Body of pancreas (tissue), 4 donors: ENCODE measurements around the gene CFAP52. TPM values are rescaled to one million over a fixed set of nuclear protein-coding genes. Genes with fewer than 3 reads are reported as not detected.

Experiments
- ATAC-seq: fragments of 150-250 bp; one replicate; pipeline ENCODE4 v1.9.1; 2016
- DNase-seq, 4 donors: peaks; one replicate each; pipeline ENCODE4 v3.0.0-alpha.2; 2019
- H3K27ac ChIP-seq, 4 donors: fragments of 200-600 bp; sonication (generic); 1 replicate in 3 of 4; 2 replicates in 1 of 4; pipeline versions ENCODE4 v1.5.1 to v1.6.1; 2016 to 2019; ENCODE audit warnings: mild to moderate bottlenecking in 1 of 4, mixed read lengths in 1 of 4, moderate library complexity in 1 of 4
- H3K27me3 ChIP-seq, 2 donors: fragments of 200-600 bp; sonication (generic); one replicate each; pipeline ENCODE4 v1.6.0; 2016; ENCODE audit warnings: mild to moderate bottlenecking in 1 of 2
- H3K36me3 ChIP-seq, 2 donors: fragments of 200-600 bp; sonication (generic); replicated peaks in 1 of 2; 2 replicates each; pipeline ENCODE4 v1.5.1; 2016; ENCODE audit warnings: low read depth in 2 of 2; ENCODE audit not compliant: insufficient read depth in 1 of 2
- H3K4me1 ChIP-seq: fragments of 200-600 bp; sonication (generic); one replicate; pipeline ENCODE4 v1.6.0; 2016
- H3K4me3 ChIP-seq, 2 donors: fragments of 200-600 bp; sonication (generic); 1 replicate in 1 of 2; 2 replicates in 1 of 2; pipeline ENCODE4 v1.5.1; 2016 to 2019
- H3K9me3 ChIP-seq, 3 donors: fragments of 200-600 bp; sonication (generic); 1 replicate in 2 of 3; 2 replicates in 1 of 3; pipeline ENCODE4 v1.5.1; 2016
- POLR2A ChIP-seq, 3 donors: fragments of 450-650 bp; IDR thresholded peaks; one replicate each; pipeline ENCODE4 v1.6.1; 2016; ENCODE audit warnings: antibody characterized with exemption in 3 of 3, mild to moderate bottlenecking in 2 of 3
- WGBS, 2 donors: methylation state at CpG; one replicate each; pipeline ENCODE4 v1.1.5; 2017; 5-methylcytosine and 5-hydroxymethylcytosine counted together
- intact Hi-C: fragments of 100-400 bp; cut with DNase I; formaldehyde crosslinking; loops from one replicate; pipeline ENCODE4 v1.15.1; 2023
- total RNA-seq, 2 donors: library from RNA; depleted of rRNA; stranded (reverse); fragments of >200 nt; gene quantifications; one replicate each; pipeline ENCODE4 v1.1.0, GENCODE V29; 2016
- TF ChIP-seq, protein P1 (sequence below), 7 experiments: fragments of 450-650 bp in 4 of 7; fragments of 200-600 bp in 3 of 7; sonication (generic) in 3 of 7; IDR thresholded peaks; one replicate each; pipeline ENCODE4 v1.5.1; 2016 to 2019; ENCODE audit warnings: antibody characterized with exemption in 7 of 7

Gene CFAP52
- total RNA-seq, 2 donors from 2014 or later: not detected

DNA sequence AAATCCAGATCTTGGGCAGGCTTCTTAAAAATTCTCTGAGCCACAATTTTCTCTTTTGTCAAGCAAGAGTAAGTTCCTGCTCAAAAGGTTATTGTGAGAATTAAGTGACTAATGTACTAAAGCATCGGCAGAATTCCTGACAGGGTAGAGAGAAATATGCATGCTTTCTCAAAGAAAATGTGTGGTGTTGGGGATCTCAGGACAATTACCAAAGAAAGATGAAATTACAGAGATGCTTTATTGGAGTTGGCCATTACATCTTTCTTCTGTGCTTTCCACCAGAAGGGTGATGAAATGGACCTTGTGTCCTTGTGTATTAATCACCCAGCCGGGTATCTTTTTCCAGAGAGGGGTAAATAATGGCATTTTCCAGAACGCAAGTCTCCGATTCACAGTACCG, 67.2 kb downstream of the CFAP52 start:
- intact Hi-C loops: no loop called here
- Histone ChIP-seq H3K27me3 (no peaks in the 10 kb centered on the region), H3K9me3 (no peaks in the 10 kb centered on the region), H3K27ac (no peak overlapping the region), H3K4me1 (peaks cover 29% of the 10 kb centered on the region), H3K4me3 (no peak overlapping the region), H3K36me3 (no peaks in the 10 kb centered on the region)
- ATAC-seq: no peak
- DNase-seq: no peak
- TF ChIP-seq, protein P1, sequence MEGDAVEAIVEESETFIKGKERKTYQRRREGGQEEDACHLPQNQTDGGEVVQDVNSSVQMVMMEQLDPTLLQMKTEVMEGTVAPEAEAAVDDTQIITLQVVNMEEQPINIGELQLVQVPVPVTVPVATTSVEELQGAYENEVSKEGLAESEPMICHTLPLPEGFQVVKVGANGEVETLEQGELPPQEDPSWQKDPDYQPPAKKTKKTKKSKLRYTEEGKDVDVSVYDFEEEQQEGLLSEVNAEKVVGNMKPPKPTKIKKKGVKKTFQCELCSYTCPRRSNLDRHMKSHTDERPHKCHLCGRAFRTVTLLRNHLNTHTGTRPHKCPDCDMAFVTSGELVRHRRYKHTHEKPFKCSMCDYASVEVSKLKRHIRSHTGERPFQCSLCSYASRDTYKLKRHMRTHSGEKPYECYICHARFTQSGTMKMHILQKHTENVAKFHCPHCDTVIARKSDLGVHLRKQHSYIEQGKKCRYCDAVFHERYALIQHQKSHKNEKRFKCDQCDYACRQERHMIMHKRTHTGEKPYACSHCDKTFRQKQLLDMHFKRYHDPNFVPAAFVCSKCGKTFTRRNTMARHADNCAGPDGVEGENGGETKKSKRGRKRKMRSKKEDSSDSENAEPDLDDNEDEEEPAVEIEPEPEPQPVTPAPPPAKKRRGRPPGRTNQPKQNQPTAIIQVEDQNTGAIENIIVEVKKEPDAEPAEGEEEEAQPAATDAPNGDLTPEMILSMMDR (IDR thresholded peaks at IDR 0.05): no peak
- TF ChIP-seq POLR2A (IDR thresholded peaks at IDR 0.05): no peak
- WGBS, 2 donors: 78 to 88% methylated on average over 5 of the region's 5 CpGs

DNA sequence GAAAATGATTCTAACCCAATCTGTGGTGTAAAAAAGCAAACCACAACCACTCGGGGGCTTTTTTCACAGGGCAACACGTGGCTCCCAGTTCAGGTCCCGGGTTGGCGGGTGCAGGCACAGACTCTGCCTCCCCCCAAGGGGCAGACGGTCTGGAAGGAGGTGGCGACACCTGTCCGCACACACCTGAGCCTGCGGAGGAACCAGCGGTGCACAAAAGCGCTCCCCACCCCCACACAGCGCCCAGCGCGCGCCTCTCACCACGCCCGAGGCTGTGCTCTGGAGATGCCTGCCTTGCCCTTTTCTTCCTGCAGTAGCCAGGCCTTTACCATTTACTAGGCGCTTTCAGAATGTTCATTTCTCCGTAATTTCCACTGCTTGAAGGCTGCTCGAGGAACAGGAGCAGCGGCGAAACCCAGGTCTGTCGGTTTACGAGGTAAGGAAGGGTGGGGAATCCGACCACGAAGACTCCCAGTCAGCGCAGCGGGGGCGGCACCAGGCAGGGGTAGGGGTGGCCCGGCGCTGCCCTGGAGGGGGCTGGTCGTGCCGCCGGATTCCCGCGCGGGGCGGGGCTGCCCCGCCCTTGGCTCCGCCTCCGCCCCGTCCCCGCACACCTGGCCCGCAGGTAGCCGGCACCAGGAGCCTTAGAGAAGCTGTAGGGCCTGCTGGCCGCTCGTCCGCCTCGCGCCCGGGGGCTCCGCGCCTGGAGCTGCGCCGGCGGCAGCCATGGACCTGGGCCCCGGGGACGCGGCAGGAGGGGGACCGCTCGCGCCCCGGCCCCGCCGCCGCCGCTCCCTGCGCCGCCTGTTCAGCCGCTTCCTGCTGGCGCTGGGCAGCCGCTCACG, 68.7 kb downstream of the CFAP52 start, which contains the start of gene USP43:
TSS of gene USP43 (plus strand) at position 608 of the 842 bp plus-strand sequence. CDS start at position 724, 116 bp downstream.
- 0% methylated on average over 64 of the region's 72 CpGs; no CpG with 5 or more reads in 1 of the 2 donors for WGBS, 2 donors
- intact Hi-C loops: no loop called here
- TF ChIP-seq, protein P1 (IDR thresholded peaks at IDR 0.05): peak in 3 of 7 experiments; percentile 5 to 18 (median 8)
- peak; percentile 61 to 68 (median 65) for TF ChIP-seq POLR2A (IDR thresholded peaks at IDR 0.05)
- ATAC-seq (peak; percentile 83), DNase-seq (peak; percentile 73 to 81 (median 75))
- H3K36me3 ChIP-seq: no peaks in the 10 kb centered on the region
- peaks cover 29% of the 10 kb centered on the region for H3K4me1 ChIP-seq
- peak within 1 kb of the TSS; percentile 30 to 63 for H3K4me3 ChIP-seq
- peak within 1 kb of the TSS; percentile 89 to 99 (median 93) for H3K27ac ChIP-seq
- H3K27me3 ChIP-seq: no peaks in the 10 kb centered on the region
- H3K9me3 ChIP-seq: no peaks in the 10 kb centered on the region

DNA sequence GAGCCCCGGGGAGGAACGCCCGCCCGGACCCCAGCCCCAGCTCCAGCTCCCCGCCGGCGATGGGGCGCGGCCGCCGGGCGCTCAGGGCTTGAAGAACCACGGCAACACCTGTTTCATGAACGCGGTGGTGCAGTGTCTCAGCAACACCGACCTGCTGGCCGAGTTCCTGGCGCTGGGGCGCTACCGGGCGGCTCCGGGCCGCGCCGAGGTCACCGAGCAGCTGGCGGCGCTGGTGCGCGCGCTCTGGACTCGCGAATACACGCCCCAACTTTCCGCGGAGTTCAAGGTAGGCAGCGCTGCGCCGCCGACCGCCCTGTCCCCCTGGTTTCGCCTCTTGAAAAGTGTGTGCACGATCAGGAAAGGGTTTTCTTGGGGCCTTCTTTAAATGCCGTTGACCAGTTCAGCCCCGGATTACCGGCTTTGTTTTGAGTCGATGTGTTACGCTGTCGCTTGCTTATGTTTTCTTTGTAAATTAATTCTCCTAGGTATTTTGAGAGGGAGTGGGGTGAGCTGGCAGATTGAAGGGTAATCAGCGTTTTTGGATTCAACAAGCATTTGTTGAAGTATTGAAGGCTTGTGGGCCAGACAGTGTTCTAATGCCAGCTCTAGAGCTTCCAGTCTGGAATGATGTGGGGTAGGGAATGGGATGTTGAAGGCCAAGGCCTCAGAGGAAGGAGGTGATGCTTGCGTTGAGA, 69.6 kb downstream of the CFAP52 start:
- no peaks in the 10 kb centered on the region for H3K9me3 ChIP-seq
- intact Hi-C loops: no loop called here
- WGBS, 2 donors: 2% methylated on average over 12 to 42 of the region's 51 CpGs
- H3K36me3 ChIP-seq: no peaks in the 10 kb centered on the region
- H3K27ac ChIP-seq: peak overlapping the region; percentile 89 to 99 (median 93)
- peaks cover 29% of the 10 kb centered on the region for H3K4me1 ChIP-seq
- TF ChIP-seq POLR2A (IDR thresholded peaks at IDR 0.05): peak in 2 of 3 donors; percentile 46 to 51
- TF ChIP-seq, protein P1 (IDR thresholded peaks at IDR 0.05): peak in 3 of 7 experiments; percentile 19 to 30 (median 21)
- peak overlapping the region; percentile 30 to 63 for H3K4me3 ChIP-seq
- ATAC-seq (peak; percentile 61), DNase-seq (peak; percentile 79 to 85 (median 80))
- H3K27me3 ChIP-seq: no peaks in the 10 kb centered on the region

DNA sequence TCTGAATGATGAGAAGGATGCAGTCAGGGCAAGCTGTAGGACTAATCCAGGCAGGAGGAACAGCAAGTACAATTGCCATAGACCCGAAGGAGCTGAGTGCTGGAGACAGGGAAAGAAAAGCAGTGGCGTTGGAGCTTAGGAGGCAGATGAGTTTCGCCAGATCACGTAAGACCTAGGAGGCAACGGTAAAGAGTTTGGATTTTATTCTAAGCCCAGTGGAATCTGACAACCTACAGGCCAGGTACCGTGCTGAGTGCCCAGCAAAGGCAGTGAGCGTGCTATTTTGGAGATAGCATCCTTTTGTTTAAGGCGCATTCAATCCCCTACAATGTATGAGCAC, 70.1 kb downstream of the CFAP52 start:
- ATAC-seq (no peak), DNase-seq (no peak)
- H3K36me3 ChIP-seq: no peaks in the 10 kb centered on the region
- H3K27me3 ChIP-seq: no peaks in the 10 kb centered on the region
- peak overlapping the region in 3 of 4 donors; percentile 90 to 99 (median 96) for H3K27ac ChIP-seq
- H3K9me3 ChIP-seq: no peaks in the 10 kb centered on the region
- H3K4me3 ChIP-seq: peak overlapping the region; percentile 30 to 63
- H3K4me1 ChIP-seq: peaks cover 29% of the 10 kb centered on the region
- TF ChIP-seq, protein P1 (IDR thresholded peaks at IDR 0.05): no peak
- no peak for TF ChIP-seq POLR2A (IDR thresholded peaks at IDR 0.05)
- intact Hi-C loops: no loop called here
- 39 to 52% methylated on average over 8 of the region's 8 CpGs for WGBS, 2 donors
